ENCODE data around the gene LETM1. TPM values are rescaled to one million over a fixed set of nuclear protein-coding genes. Genes with fewer than 3 reads are reported as not detected.

Gene LETM1
- total and polyA plus RNA-seq, 2 donors (not counting 3 experiments of a cell fraction or from before 2014, with no cell fraction given) = 25.6 to 62.5 TPM

GRCh38 chr4:1790005-1790404, 66.0 kb downstream of the LETM1 start:
- FAIRE-seq = no peak
- BruUV-seq (replicated peaks) = no TSS peak
- Histone ChIP-seq H3K4me2 (ENCODE audit: insufficient read depth, low read length) (no peak overlapping the region), H3K4me3 (replicated peaks in 1 of 3; ENCODE audit: insufficient read depth in 1 of 3, low read depth in 1 of 3, low read length in 3 of 3) (no peak overlapping the region), H3K79me2 (ENCODE audit: control insufficient read depth, insufficient read depth, low read length) (no peaks in the 10 kb centered on the region), H3K9me3 (replicated peaks; ENCODE audit: control insufficient read depth, insufficient read depth, low read length) (no peaks in the 10 kb centered on the region), H3K36me3 (ENCODE audit: control insufficient read depth in 2 of 2, extremely low read depth in 1 of 2, insufficient read depth in 2 of 2, low read length in 2 of 2) (no peaks in the 10 kb centered on the region), H3K4me1 (ENCODE audit: control insufficient read depth, extremely low read depth, insufficient read depth, low read length) (no peaks in the 10 kb centered on the region), H3K9me1 (replicated peaks; ENCODE audit: control insufficient read depth, extremely low read depth, insufficient read depth, low read length) (no peaks in the 10 kb centered on the region), H3K9ac (replicated peaks; ENCODE audit: extremely low read depth, insufficient read depth, low read length) (no peak overlapping the region), H4K20me1 (replicated peaks; ENCODE audit: control insufficient read depth, extremely low read depth, insufficient read depth, low read length) (no peaks in the 10 kb centered on the region), H3K27me3 (ENCODE audit: control insufficient read depth in 2 of 2, insufficient read depth in 2 of 2, low read length in 2 of 2) (peaks cover 8 to 12% of the 10 kb centered on the region in 2 experiments), H3K27ac (ENCODE audit: insufficient read depth, low read depth, low read length) (no peak overlapping the region), H2AFZ (ENCODE audit: low read depth, low read length) (no peak overlapping the region)
- intact Hi-C loops (cut with micrococcal nuclease) = loop anchor here (5.0 kb wide), 1 partner anchor 43 kb away; no protein-coding TSS in a partner anchor
- dilution Hi-C loops (cut with MboI; ENCODE audit: extremely low pct_ligation_motif_present, low sequenced_read_pairs) = no loop called here
- DNase-seq (ENCODE audit: low read depth, low spot score) = no peak
- CTCF ChIA-PET = interaction anchor here (0.9 kb wide), 1 partner anchor 42 kb away, joined by 6 read pairs; no protein-coding TSS in a partner anchor
- no peak for TF ChIP-seq POLR2AphosphoS5 (IDR thresholded peaks at IDR 0.05; ENCODE audit: insufficient read depth, low read depth, low read length)
- TF ChIP-seq CTCF (IDR thresholded peaks at IDR 0.05; ENCODE audit: extremely low read depth in 1 of 2, insufficient read depth in 1 of 2, low read depth in 1 of 2, low read length in 2 of 2) = no peak
- no peak for TF ChIP-seq FOS (IDR thresholded peaks at IDR 0.05; ENCODE audit: borderline replicate concordance, insufficient read depth, low read length)
- no peak for TF ChIP-seq MYC (IDR thresholded peaks at IDR 0.05; ENCODE audit: low read depth, low read length)
- POLR2A ChIA-PET = no interaction called here

GRCh38 chr4:1789552-1789951, 66.4 kb downstream of the LETM1 start:
- ChIA-PET CTCF (interaction anchor here (0.7 to 1.8 kb wide), 4 partner anchors 12 to 110 kb away, joined by 3 to 6 read pairs (median 4); no protein-coding TSS in a partner anchor), POLR2A (no interaction called here)
- H3K27me3 ChIP-seq (ENCODE audit: control insufficient read depth in 2 of 2, insufficient read depth in 2 of 2, low read length in 2 of 2) = peaks cover 8% of the 10 kb centered on the region in 2 experiments
- H3K79me2 ChIP-seq (ENCODE audit: control insufficient read depth, insufficient read depth, low read length) = no peaks in the 10 kb centered on the region
- no peak for DNase-seq (ENCODE audit: low read depth, low spot score)
- no peak overlapping the region for H2AFZ ChIP-seq (ENCODE audit: low read depth, low read length)
- no peaks in the 10 kb centered on the region for H3K36me3 ChIP-seq (ENCODE audit: control insufficient read depth in 2 of 2, extremely low read depth in 1 of 2, insufficient read depth in 2 of 2, low read length in 2 of 2)
- H3K4me2 ChIP-seq (ENCODE audit: insufficient read depth, low read length) = no peak overlapping the region
- H3K4me1 ChIP-seq (ENCODE audit: control insufficient read depth, extremely low read depth, insufficient read depth, low read length) = no peaks in the 10 kb centered on the region
- intact Hi-C loops (cut with micrococcal nuclease) (no loop called here), dilution Hi-C loops (cut with MboI; ENCODE audit: extremely low pct_ligation_motif_present, low sequenced_read_pairs) (no loop called here)
- no peaks in the 10 kb centered on the region for H3K9me1 ChIP-seq (replicated peaks; ENCODE audit: control insufficient read depth, extremely low read depth, insufficient read depth, low read length)
- H3K27ac ChIP-seq (ENCODE audit: insufficient read depth, low read depth, low read length) = no peak overlapping the region
- no peak for FAIRE-seq
- no peak overlapping the region for H3K4me3 ChIP-seq (replicated peaks in 1 of 3; ENCODE audit: insufficient read depth in 1 of 3, low read depth in 1 of 3, low read length in 3 of 3)
- no peaks in the 10 kb centered on the region for H3K9me3 ChIP-seq (replicated peaks; ENCODE audit: control insufficient read depth, insufficient read depth, low read length)
- BruUV-seq (replicated peaks) = no TSS peak
- no peak overlapping the region for H3K9ac ChIP-seq (replicated peaks; ENCODE audit: extremely low read depth, insufficient read depth, low read length)
- TF ChIP-seq MAX (IDR thresholded peaks at IDR 0.05; ENCODE audit: insufficient read depth, insufficient read length) (no peak), FOS (IDR thresholded peaks at IDR 0.05; ENCODE audit: borderline replicate concordance, insufficient read depth, low read length) (no peak), MYC (IDR thresholded peaks at IDR 0.05; ENCODE audit: low read depth, low read length) (no peak), POLR2AphosphoS5 (IDR thresholded peaks at IDR 0.05; ENCODE audit: insufficient read depth, low read depth, low read length) (no peak), JUN (IDR thresholded peaks at IDR 0.05; ENCODE audit: borderline replicate concordance, insufficient read depth, insufficient read length, low read depth) (no peak), EZH2 (IDR thresholded peaks at IDR 0.05; ENCODE audit: borderline replicate concordance, low read depth, low read length, severe bottlenecking) (no peak), POLR2A (IDR thresholded peaks at IDR 0.05; ENCODE audit: low read depth, low read length) (no peak)
- no peaks in the 10 kb centered on the region for H4K20me1 ChIP-seq (replicated peaks; ENCODE audit: control insufficient read depth, extremely low read depth, insufficient read depth, low read length)

All from endothelial cell of umbilical vein (primary cell).